OCI-LY1 (cell line): ENCODE results near the gene FYN.

ENCODE experiments used
- EZH2 ChIP-seq: fragments of 200-600 bp; sonication (generic), shearing (Covaris generic); IDR thresholded peaks from 2 replicates; pipeline ENCODE4 v1.8.0; 2017; ENCODE audit warnings: borderline replicate concordance, mixed run types, mild to moderate bottlenecking, antibody characterized with exemption, low read length, moderate library complexity, mixed read lengths
- TF ChIP-seq, protein P1 (sequence below): fragments of 200-600 bp; sonication (generic), shearing (Covaris generic); IDR thresholded peaks from 2 replicates; pipeline ENCODE4 v1.5.1; 2017; ENCODE audit warnings: mild to moderate bottlenecking, antibody characterized with exemption, low read length, moderate library complexity, mixed read lengths

DNA sequence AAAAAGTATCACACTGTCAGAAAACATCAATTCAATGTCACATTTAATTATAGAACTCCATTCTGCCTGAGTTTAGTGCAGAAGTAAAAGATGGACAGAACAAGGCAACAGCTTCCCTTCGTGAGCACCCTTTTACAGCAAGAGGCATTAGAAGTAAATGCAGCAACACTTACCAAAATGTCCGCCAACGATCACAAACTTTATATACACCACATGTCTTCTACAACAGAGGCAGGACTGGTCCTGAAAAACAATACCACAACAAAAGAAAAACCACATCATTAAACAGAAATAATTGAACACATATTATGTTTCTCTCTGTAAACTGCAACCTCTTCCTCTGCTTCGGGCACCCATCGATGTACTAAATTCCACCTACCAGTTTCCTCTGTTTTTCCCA is 92.9 kb downstream of the FYN start:
- TF ChIP-seq, protein P1, sequence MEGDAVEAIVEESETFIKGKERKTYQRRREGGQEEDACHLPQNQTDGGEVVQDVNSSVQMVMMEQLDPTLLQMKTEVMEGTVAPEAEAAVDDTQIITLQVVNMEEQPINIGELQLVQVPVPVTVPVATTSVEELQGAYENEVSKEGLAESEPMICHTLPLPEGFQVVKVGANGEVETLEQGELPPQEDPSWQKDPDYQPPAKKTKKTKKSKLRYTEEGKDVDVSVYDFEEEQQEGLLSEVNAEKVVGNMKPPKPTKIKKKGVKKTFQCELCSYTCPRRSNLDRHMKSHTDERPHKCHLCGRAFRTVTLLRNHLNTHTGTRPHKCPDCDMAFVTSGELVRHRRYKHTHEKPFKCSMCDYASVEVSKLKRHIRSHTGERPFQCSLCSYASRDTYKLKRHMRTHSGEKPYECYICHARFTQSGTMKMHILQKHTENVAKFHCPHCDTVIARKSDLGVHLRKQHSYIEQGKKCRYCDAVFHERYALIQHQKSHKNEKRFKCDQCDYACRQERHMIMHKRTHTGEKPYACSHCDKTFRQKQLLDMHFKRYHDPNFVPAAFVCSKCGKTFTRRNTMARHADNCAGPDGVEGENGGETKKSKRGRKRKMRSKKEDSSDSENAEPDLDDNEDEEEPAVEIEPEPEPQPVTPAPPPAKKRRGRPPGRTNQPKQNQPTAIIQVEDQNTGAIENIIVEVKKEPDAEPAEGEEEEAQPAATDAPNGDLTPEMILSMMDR: no peak
- no peak for TF ChIP-seq EZH2
